CD14-positive monocyte (primary cell): ENCODE results near the gene KYNU. TPM values are rescaled to one million over a fixed set of nuclear protein-coding genes. Genes with fewer than 3 reads are reported as not detected.

Experiments
- DNase-seq, 3 donors: peaks; one replicate each; pipeline ENCODE4 v3.0.0-alpha.2; 2011 to 2022
- H2AFZ ChIP-seq: 2 replicates; pipeline ENCODE4 v1.6.0; 2012; ENCODE audit warnings: mild to moderate bottlenecking, low read depth, low read length, inconsistent platforms; ENCODE audit not compliant: insufficient read depth, poor library complexity, severe bottlenecking
- H3K27ac ChIP-seq, 2 donors: 1 replicate in 1 of 2; 2 replicates in 1 of 2; pipeline ENCODE4 v1.5.1; 2012 to 2013; ENCODE audit warnings: low read length in 2 of 2, control low read depth in 1 of 2, inconsistent platforms in 1 of 2, low read depth in 1 of 2, mild to moderate bottlenecking in 1 of 2
- H3K27me3 ChIP-seq, 2 donors: one replicate each; pipeline versions ENCODE4 v1.6.0 to v1.6.1; 2011 to 2013; ENCODE audit warnings: low read length in 2 of 2; ENCODE audit not compliant: control insufficient read depth in 2 of 2, insufficient read depth in 2 of 2
- H3K36me3 ChIP-seq, 2 donors: replicated peaks in 1 of 2; 1 replicate in 1 of 2; 2 replicates in 1 of 2; pipeline versions ENCODE4 v1.5.1 to v1.6.1; 2012 to 2013; ENCODE audit warnings: low read length in 2 of 2, control low read depth in 1 of 2, inconsistent platforms in 1 of 2, mild to moderate bottlenecking in 1 of 2; ENCODE audit not compliant: insufficient read depth in 2 of 2, control insufficient read depth in 1 of 2
- H3K4me1 ChIP-seq, 2 donors: 1 replicate in 1 of 2; 2 replicates in 1 of 2; pipeline versions ENCODE4 v1.5.1 to v1.6.1; 2012 to 2013; ENCODE audit warnings: low read length in 2 of 2, control low read depth in 1 of 2, inconsistent platforms in 1 of 2, mild to moderate bottlenecking in 1 of 2, moderate library complexity in 1 of 2; ENCODE audit not compliant: insufficient read depth in 2 of 2, control insufficient read depth in 1 of 2
- H3K4me2 ChIP-seq: replicated peaks from 2 replicates; pipeline ENCODE3; 2012; ENCODE audit warnings: low read length, moderate library complexity, mild to moderate bottlenecking; ENCODE audit not compliant: poor library complexity, severe bottlenecking; ENCODE audit errors: extremely low read depth
- H3K4me3 ChIP-seq, 3 experiments: fragments of 200-600 bp in 1 of 3; sonication (generic) in 1 of 3; replicated peaks in 1 of 3; 1 replicate in 2 of 3; 2 replicates in 1 of 3; pipeline ENCODE4 v1.5.1; 2011 to 2013; ENCODE audit warnings: low read length in 3 of 3, mild to moderate bottlenecking in 3 of 3, control low read depth in 2 of 3, low read depth in 2 of 3, inconsistent platforms in 1 of 3, moderate library complexity in 1 of 3
- H3K79me2 ChIP-seq: 2 replicates; pipeline ENCODE4 v1.6.0; 2012; ENCODE audit warnings: mild to moderate bottlenecking, control low read depth, inconsistent platforms, low read length, moderate library complexity; ENCODE audit not compliant: insufficient read depth
- H3K9ac ChIP-seq: 2 replicates; pipeline ENCODE4 v1.6.0; 2017; ENCODE audit warnings: low read length, mild to moderate bottlenecking; ENCODE audit not compliant: insufficient read depth, poor library complexity, severe bottlenecking
- H3K9me3 ChIP-seq, 2 donors: replicated peaks in 1 of 2; 1 replicate in 1 of 2; 2 replicates in 1 of 2; pipeline versions ENCODE4 v1.5.1 to v1.6.1; 2012 to 2013; ENCODE audit warnings: low read length in 2 of 2, control low read depth in 1 of 2; ENCODE audit not compliant: control insufficient read depth in 1 of 2, insufficient read depth in 1 of 2
- H4K20me1 ChIP-seq: 2 replicates; pipeline ENCODE4 v1.6.0; 2012; ENCODE audit warnings: mild to moderate bottlenecking, low read length, control low read depth, moderate library complexity; ENCODE audit not compliant: insufficient read depth
- H3K27ac Mint-ChIP-seq, 7 donors: one replicate each; pipeline ENCODE4 v1.8.0; 2020; ENCODE audit warnings: mild to moderate bottlenecking in 7 of 7, mixed read lengths in 7 of 7, moderate library complexity in 6 of 7, inconsistent platforms in 2 of 7
- H3K27me3 Mint-ChIP-seq, 3 donors: one replicate each; pipeline ENCODE4 v1.8.0; 2021 to 2022; ENCODE audit warnings: low read depth in 3 of 3, mild to moderate bottlenecking in 3 of 3, mixed read lengths in 3 of 3, moderate library complexity in 3 of 3, inconsistent platforms in 1 of 3
- H3K36me3 Mint-ChIP-seq, 2 donors: one replicate each; pipeline ENCODE4 v1.8.0; 2020; ENCODE audit warnings: mixed read lengths in 2 of 2, inconsistent platforms in 1 of 2, mild to moderate bottlenecking in 1 of 2
- H3K4me1 Mint-ChIP-seq: one replicate; pipeline ENCODE4 v1.8.0; 2020; ENCODE audit warnings: mild to moderate bottlenecking, mixed read lengths
- H3K4me3 Mint-ChIP-seq, 2 donors: one replicate each; pipeline ENCODE4 v1.8.0; 2020; ENCODE audit warnings: mild to moderate bottlenecking in 2 of 2, mixed read lengths in 2 of 2, moderate library complexity in 1 of 2
- H3K9me3 Mint-ChIP-seq, 7 donors: one replicate each; pipeline ENCODE4 v1.8.0; 2020 to 2022; ENCODE audit warnings: mixed read lengths in 7 of 7, mild to moderate bottlenecking in 6 of 7, moderate library complexity in 6 of 7, inconsistent platforms in 2 of 7
- CTCF ChIP-seq: fragments of 200-600 bp; IDR thresholded peaks from one replicate; pipeline ENCODE4 v1.8.0; 2022; ENCODE audit warnings: antibody characterized with exemption, mild to moderate bottlenecking
- WGBS: methylation state at CpG from one replicate; pipeline ENCODE4 v1.1.5; 2013; ENCODE audit warnings: missing lambda C conversion rate; ENCODE audit not compliant: insufficient coverage; 5-methylcytosine and 5-hydroxymethylcytosine counted together
- intact Hi-C, 2 donors: fragments of 100-400 bp; cut with micrococcal nuclease; formaldehyde crosslinking; loops; one replicate each; pipeline versions ENCODE4 v1.15.0 to v1.15.1; 2023
- polyA plus RNA-seq, 3 donors: library from polyadenylated mRNA; depleted of rRNA in 1 of 3; unstranded in 2 of 3; stranded (reverse) in 1 of 3; fragments of 300-500 nt in 2 of 3; fragments of >200 nt in 1 of 3; fragmentation: Illumina TruSeq in 2 of 3; gene quantifications; 1 replicate in 2 of 3; 2 replicates in 1 of 3; pipeline ENCODE4 v1.2.3, GENCODE V29; 2012 to 2021

Gene KYNU
- polyA plus RNA-seq, 3 donors: 40.7 to 132 (median 131) TPM

- peaks cover 80 to 86% of the 10 kb centered on the region in 2 donors for H3K36me3 Mint-ChIP-seq
- Histone ChIP-seq H3K4me2 (no peak overlapping the region), H3K27ac (no peak overlapping the region), H2AFZ (no peak overlapping the region), H3K36me3 (peaks cover 76 to 95% of the 10 kb centered on the region in 2 donors), H3K79me2 (no peaks in the 10 kb centered on the region), H3K9ac (no peak overlapping the region), H3K9me3 (peaks cover 12 to 14% of the 10 kb centered on the region in 2 donors), H3K4me1 (no peaks in the 10 kb centered on the region), H4K20me1 (peaks cover 56% of the 10 kb centered on the region), H3K27me3 (no peaks in the 10 kb centered on the region), H3K4me3 (no peak overlapping the region)
- H3K4me1 Mint-ChIP-seq: no peaks in the 10 kb centered on the region
- no peak for DNase-seq
- 100% methylated on average over 3 of the region's 6 CpGs for WGBS
- TF ChIP-seq CTCF: no peak
- peaks cover 15 to 20% (median 19%) of the 10 kb centered on the region in 7 donors for H3K9me3 Mint-ChIP-seq
- intact Hi-C loops: no loop called here
- no peak overlapping the region for H3K27ac Mint-ChIP-seq
- no peak overlapping the region for H3K4me3 Mint-ChIP-seq
- no peaks in the 10 kb centered on the region for H3K27me3 Mint-ChIP-seq
Measured at GRCh38 chr2:142952793-142953494, 75.5 kb downstream of the KYNU start.

GRCh38 chr2:142954493-142954892 lies 77.0 kb downstream of the KYNU start:
- intact Hi-C loops: no loop called here
- TF ChIP-seq CTCF: no peak
- Mint-ChIP-seq H3K36me3 (peaks cover 77 to 84% of the 10 kb centered on the region in 2 donors), H3K9me3 (peaks cover 2 to 9% (median 8%) of the 10 kb centered on the region in 7 donors), H3K27ac (no peak overlapping the region), H3K4me1 (no peaks in the 10 kb centered on the region), H3K4me3 (no peak overlapping the region), H3K27me3 (no peaks in the 10 kb centered on the region)
- no peak overlapping the region for H2AFZ ChIP-seq
- H3K9ac ChIP-seq: no peak overlapping the region
- no peaks in the 10 kb centered on the region for H3K79me2 ChIP-seq
- no peaks in the 10 kb centered on the region for H3K4me1 ChIP-seq
- DNase-seq: no peak
- H3K27me3 ChIP-seq: no peaks in the 10 kb centered on the region
- H3K4me2 ChIP-seq: no peak overlapping the region
- no peak overlapping the region for H3K4me3 ChIP-seq
- H4K20me1 ChIP-seq: peaks cover 52% of the 10 kb centered on the region
- peaks cover 67 to 95% of the 10 kb centered on the region in 2 donors for H3K36me3 ChIP-seq
- peaks cover 2% of the 10 kb centered on the region in 2 donors for H3K9me3 ChIP-seq
- no CpG with 5 or more reads among the region's 1 CpG for WGBS
- no peak overlapping the region for H3K27ac ChIP-seq
